ENCODE measurements around the gene STX4.

The STX4 gene

DNA sequence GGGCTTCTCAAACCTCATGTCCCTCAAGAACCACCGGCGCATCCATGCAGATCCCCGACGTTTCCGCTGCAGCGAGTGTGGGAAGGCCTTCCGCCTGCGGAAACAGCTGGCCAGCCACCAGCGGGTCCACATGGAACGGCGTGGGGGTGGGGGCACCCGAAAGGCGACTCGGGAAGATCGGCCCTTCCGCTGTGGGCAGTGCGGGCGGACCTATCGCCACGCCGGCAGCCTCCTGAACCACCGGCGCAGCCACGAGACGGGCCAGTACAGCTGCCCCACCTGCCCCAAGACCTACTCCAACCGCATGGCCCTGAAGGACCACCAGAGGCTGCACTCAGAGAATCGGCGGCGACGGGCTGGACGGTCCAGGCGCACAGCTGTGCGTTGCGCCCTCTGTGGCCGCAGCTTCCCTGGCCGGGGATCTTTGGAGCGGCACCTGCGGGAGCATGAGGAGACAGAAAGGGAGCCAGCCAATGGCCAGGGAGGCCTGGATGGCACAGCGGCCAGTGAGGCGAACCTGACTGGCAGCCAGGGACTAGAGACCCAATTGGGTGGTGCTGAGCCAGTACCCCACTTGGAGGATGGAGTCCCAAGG lies 46.8 kb downstream of the STX4 start:
- Histone ChIP-seq H3K4me2 (ENCODE audit: low read depth, low read length, poor library complexity, severe bottlenecking) (no peak overlapping the region), H3K4me3 (ENCODE audit: insufficient read depth, low read length, poor library complexity, severe bottlenecking) (no peak overlapping the region), H3K79me2 (ENCODE audit: insufficient read depth, low read length) (peaks cover 20% of the 10 kb centered on the region), H3K27me3 (ENCODE audit: low read length) (no peaks in the 10 kb centered on the region), H3K9me3 (ENCODE audit: insufficient read depth, low read length) (no peaks in the 10 kb centered on the region), H3K27ac (ENCODE audit: low read depth, low read length) (no peak overlapping the region), H3K9ac (ENCODE audit: low read length) (no peak overlapping the region), H3K36me3 (ENCODE audit: low read length) (no peaks in the 10 kb centered on the region), H2AFZ (ENCODE audit: low read depth, low read length, severe bottlenecking) (no peak overlapping the region), H3F3A (ENCODE audit: insufficient read depth) (no peaks in the 10 kb centered on the region), H3K9me2 (replicated peaks; ENCODE audit: insufficient read depth, low read length) (no peaks in the 10 kb centered on the region), H4K20me1 (ENCODE audit: low read depth, low read length) (no peaks in the 10 kb centered on the region)
- TF ChIP-seq, protein P1, sequence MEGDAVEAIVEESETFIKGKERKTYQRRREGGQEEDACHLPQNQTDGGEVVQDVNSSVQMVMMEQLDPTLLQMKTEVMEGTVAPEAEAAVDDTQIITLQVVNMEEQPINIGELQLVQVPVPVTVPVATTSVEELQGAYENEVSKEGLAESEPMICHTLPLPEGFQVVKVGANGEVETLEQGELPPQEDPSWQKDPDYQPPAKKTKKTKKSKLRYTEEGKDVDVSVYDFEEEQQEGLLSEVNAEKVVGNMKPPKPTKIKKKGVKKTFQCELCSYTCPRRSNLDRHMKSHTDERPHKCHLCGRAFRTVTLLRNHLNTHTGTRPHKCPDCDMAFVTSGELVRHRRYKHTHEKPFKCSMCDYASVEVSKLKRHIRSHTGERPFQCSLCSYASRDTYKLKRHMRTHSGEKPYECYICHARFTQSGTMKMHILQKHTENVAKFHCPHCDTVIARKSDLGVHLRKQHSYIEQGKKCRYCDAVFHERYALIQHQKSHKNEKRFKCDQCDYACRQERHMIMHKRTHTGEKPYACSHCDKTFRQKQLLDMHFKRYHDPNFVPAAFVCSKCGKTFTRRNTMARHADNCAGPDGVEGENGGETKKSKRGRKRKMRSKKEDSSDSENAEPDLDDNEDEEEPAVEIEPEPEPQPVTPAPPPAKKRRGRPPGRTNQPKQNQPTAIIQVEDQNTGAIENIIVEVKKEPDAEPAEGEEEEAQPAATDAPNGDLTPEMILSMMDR (IDR thresholded peaks at IDR 0.05; ENCODE audit: insufficient read depth, low read length, poor library complexity, severe bottlenecking), result no peak
- no peak for TF ChIP-seq EZH2phosphoT487 (conservative IDR thresholded peaks at IDR 0.05; ENCODE audit: low read length)

DNA sequence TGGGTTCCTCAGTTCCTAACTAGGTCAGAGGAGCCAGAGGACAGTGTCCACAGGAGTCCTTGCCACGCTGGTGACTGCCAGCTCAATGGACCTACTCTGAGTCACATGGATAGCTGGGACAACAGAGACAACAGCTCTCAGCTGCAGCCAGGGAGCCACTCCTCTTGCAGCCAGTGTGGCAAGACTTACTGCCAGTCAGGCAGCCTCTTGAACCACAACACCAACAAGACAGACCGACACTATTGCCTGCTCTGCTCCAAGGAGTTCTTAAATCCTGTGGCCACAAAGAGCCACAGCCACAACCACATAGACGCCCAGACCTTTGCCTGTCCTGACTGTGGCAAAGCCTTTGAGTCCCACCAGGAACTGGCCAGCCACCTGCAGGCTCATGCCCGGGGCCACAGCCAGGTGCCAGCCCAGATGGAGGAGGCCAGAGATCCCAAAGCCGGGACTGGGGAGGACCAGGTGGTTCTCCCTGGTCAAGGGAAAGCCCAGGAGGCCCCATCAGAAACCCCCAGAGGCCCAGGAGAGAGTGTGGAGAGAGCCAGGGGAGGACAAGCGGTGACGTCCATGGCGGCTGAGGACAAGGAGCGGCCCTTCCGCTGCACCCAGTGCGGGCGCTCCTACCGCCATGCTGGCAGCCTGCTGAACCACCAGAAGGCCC lies 47.5 kb downstream of the STX4 start:
- Histone ChIP-seq H3K27ac (ENCODE audit: low read depth, low read length) (no peak overlapping the region), H3K36me3 (ENCODE audit: low read length) (no peaks in the 10 kb centered on the region), H3K79me2 (ENCODE audit: insufficient read depth, low read length) (peaks cover 12% of the 10 kb centered on the region), H3K9me2 (replicated peaks; ENCODE audit: insufficient read depth, low read length) (no peaks in the 10 kb centered on the region), H3K9me3 (ENCODE audit: insufficient read depth, low read length) (no peaks in the 10 kb centered on the region), H3K9ac (ENCODE audit: low read length) (no peak overlapping the region), H3K4me3 (ENCODE audit: insufficient read depth, low read length, poor library complexity, severe bottlenecking) (no peak overlapping the region), H3K4me2 (ENCODE audit: low read depth, low read length, poor library complexity, severe bottlenecking) (no peak overlapping the region), H4K20me1 (ENCODE audit: low read depth, low read length) (no peaks in the 10 kb centered on the region), H3K27me3 (ENCODE audit: low read length) (no peaks in the 10 kb centered on the region), H3F3A (ENCODE audit: insufficient read depth) (no peaks in the 10 kb centered on the region), H2AFZ (ENCODE audit: low read depth, low read length, severe bottlenecking) (no peak overlapping the region)
- TF ChIP-seq, protein P1 (IDR thresholded peaks at IDR 0.05; ENCODE audit: insufficient read depth, low read length, poor library complexity, severe bottlenecking), result no peak
- no peak for TF ChIP-seq EZH2phosphoT487 (conservative IDR thresholded peaks at IDR 0.05; ENCODE audit: low read length)

DNA sequence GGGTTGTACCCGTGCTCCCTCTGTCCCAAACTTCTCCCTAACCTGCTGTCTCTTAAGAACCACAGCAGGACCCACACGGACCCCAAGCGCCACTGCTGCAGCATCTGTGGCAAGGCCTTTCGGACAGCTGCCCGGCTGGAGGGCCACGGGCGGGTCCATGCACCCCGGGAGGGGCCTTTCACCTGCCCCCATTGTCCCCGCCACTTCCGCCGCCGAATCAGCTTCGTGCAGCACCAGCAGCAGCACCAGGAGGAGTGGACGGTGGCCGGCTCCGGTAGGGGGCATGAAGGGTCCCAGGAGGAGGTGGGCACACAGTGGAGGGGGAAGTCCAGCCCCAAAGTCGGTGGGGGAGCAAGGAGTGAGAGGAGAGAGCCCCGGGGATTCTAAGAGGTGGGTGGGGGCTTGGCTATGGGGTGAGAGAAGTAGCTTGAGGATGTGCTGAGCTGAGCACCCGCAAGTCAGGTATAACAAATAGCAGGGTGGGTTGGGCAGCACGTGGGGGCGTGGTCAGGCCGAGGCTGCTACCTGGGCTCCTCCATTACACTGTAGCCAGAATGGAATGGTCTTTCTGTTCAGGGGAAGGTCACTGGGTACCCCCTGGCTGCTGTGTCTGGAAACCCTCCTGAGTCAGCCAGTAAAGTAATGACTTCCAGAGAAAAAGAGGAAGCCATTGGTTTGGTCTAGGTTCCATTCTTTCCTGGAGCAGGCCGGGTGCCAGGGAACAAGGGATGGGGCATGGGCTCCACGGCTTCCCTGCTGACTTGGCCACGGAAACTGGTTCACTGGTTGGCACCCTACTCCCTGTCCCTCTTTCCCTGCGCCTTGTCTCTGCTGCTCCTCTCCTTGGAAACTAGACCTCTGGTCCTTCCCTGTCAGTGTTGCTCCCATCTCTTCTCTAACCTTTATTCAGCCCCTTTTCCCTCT lies 48.3 kb downstream of the STX4 start:
- TF ChIP-seq, protein P1 (IDR thresholded peaks at IDR 0.05; ENCODE audit: insufficient read depth, low read length, poor library complexity, severe bottlenecking), result no peak
- no peak for TF ChIP-seq EZH2phosphoT487 (conservative IDR thresholded peaks at IDR 0.05; ENCODE audit: low read length)
- no peaks in the 10 kb centered on the region for H3K27me3 ChIP-seq (ENCODE audit: low read length)
- no peak overlapping the region for H2AFZ ChIP-seq (ENCODE audit: low read depth, low read length, severe bottlenecking)
- H3K36me3 ChIP-seq (ENCODE audit: low read length), result no peaks in the 10 kb centered on the region
- no peaks in the 10 kb centered on the region for H3K9me3 ChIP-seq (ENCODE audit: insufficient read depth, low read length)
- H3K9ac ChIP-seq (ENCODE audit: low read length), result no peak overlapping the region
- no peak overlapping the region for H3K4me2 ChIP-seq (ENCODE audit: low read depth, low read length, poor library complexity, severe bottlenecking)
- H3K79me2 ChIP-seq (ENCODE audit: insufficient read depth, low read length), result peaks cover 4% of the 10 kb centered on the region; the same call in 1 of the 2 replicates
- no peaks in the 10 kb centered on the region for H3F3A ChIP-seq (ENCODE audit: insufficient read depth)
- H4K20me1 ChIP-seq (ENCODE audit: low read depth, low read length), result no peaks in the 10 kb centered on the region
- H3K4me3 ChIP-seq (ENCODE audit: insufficient read depth, low read length, poor library complexity, severe bottlenecking), result no peak overlapping the region
- H3K9me2 ChIP-seq (replicated peaks; ENCODE audit: insufficient read depth, low read length), result no peaks in the 10 kb centered on the region
- H3K27ac ChIP-seq (ENCODE audit: low read depth, low read length), result no peak overlapping the region

Data from SU-DHL-6 (cell line).